ENCODE data around the gene PRRC2C.
"Not testable (repeated sequence)": the region's sequence is repeated elsewhere in the genome, so short reads cannot be mapped to it uniquely, and the experiment has no call there.

The PRRC2C gene

DNA sequence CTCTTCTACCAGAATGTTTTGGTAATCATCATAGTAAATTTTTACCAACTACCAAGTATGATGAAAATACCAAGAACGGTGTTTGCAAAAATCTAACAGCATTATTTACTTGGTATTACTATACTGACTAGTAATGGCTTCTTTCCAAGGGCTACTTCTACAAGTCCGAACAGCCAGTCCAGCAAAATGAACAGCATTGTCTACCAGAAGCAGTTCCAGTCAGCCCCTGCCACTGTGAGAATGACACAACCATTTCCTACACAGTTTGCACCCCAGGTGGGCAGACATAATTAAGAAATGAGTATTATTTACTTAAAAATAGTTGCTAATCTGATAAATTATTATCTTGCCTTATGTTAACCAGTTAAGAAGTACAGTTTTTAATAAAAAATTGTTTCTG is 102.9 kb downstream of the PRRC2C start:
- DNase-seq = no peak

DNA sequence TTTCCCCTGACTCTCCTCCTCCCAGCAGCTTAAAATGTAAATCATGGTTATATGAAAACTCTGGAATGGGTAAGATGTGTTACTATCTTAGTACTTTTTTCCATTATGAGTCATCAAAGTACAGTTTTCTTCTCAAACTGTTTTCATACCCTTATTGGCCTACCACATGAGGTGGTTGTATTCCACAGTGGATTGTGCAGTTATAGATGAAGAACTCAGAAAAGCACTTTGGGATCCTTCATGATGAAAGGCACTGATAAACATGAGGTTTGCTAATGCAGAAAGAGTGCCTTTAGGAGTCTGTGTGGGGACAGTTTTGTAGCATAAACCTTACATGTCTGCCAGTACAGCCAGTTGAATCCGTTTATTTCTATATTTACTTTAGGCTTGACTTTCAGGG is 104.7 kb downstream of the PRRC2C start:
- DNase-seq = no peak

DNA sequence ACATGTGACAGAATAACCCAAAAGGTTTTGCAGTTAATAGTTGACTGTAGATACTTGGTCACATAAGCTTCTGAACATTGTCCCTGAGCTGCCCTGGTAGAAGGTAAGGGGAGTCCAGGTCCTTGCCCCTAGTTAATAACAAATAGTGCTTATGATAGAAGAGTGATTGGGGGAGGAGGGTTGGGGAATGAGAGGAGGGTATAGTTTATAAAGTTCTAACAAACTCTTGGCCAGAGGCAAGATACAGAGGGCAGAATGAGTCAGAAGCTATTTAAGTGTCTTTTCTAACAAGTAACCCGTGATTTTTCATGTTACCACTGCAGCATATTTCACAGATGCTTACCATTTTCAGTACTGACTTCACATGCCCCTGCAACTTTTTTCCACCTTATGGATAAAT is 110.0 kb downstream of the PRRC2C start:
- DNase-seq = no peak

DNA sequence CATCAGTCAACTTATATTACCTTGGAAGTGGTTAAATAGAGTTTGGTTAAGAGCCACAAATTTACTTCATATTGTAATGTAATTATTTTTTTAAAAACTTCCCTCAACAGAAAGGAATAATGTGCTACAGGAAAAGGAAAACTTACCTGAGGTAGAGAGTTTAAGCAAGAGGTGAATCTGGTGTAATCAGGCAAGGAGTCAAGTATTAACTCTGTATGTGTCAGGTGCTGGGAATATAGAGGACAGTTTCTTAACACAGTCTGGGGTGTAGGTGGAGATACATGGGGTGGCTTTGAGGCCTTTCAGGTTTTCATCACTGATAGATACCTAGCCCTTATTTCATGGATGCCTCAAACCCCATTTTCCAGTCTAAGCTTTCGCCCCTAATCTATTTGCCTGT is 110.8 kb downstream of the PRRC2C start:
- no peak for DNase-seq

DNA sequence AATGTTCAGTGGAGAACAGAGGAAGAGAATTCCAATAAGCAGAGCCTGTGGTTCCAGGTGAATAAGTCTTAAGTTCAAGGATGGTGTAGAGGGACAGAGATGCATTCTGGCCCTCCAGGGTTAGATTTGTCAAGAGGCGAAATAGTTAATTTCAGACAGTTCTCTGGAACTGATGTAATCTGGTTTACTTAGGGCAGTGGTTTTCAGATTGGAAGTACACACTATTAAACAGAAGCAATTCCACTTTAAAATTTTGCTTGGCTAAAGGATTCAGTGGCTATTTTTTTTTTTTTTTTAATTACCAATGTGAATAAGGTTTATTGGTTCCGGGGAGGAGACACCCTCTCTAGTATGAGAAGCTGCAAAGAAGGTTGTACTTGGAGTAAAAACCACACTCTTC is 111.4 kb downstream of the PRRC2C start:
- no peak for DNase-seq

DNA sequence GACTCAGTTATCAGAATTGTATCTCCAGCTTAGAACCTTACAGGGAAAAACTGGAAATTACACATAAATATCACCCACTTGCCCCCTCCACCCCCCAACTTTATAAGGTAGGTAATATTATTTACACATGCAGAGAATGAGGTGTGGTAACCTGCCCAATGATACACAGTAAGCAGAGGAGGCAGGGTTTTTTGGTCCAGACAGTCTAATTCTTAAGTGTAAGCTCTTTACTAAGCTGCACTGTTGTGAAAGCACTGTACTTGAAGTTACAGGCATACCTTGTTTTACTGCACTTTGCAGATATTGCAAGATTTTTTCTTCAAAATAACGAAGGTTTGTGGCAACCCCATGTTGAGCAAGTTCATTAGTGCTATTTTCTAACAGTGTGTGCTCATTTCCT is 111.9 kb downstream of the PRRC2C start:
- DNase-seq = no peak

DNA sequence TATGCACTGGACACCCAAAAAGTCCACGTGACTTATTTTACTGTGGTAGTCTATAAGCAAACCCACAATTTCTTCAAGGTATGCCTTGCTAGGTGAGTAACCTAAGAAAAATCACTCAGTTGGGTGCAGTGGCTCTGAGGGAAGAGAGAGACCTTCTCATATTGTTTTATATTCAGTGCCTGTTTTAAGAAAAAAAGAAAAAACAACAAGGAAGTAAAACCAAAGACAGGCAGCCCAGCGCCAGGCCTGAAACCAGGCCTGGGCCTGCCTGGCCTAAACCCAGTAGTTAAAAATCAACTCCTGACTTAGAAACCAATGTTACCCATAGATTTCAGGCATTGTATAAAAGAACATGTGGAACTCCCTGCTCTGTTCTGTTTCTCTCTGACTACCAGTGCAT is 115.0 kb downstream of the PRRC2C start:
- not testable (repeated sequence) for DNase-seq

DNA sequence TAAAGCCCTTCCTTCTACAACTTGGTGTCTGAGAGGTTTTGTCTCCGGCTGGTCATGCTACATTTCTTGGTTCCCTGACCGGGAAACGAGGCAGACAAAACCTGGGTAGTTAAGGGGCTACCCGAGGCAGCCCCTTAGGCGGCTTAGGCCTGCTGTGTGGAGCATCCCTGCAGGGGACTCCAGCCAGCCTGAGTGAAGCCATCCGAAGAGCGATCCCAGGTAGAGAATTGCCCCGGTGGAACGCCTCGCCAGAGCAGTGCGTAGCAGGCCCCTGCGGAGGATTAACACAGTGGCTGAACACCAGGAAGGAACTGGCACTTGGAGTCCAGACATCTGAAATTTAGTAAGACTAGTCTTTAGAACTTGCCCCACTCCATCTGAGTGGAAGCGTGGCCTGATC is 115.5 kb downstream of the PRRC2C start:
- DNase-seq = no peak

DNA sequence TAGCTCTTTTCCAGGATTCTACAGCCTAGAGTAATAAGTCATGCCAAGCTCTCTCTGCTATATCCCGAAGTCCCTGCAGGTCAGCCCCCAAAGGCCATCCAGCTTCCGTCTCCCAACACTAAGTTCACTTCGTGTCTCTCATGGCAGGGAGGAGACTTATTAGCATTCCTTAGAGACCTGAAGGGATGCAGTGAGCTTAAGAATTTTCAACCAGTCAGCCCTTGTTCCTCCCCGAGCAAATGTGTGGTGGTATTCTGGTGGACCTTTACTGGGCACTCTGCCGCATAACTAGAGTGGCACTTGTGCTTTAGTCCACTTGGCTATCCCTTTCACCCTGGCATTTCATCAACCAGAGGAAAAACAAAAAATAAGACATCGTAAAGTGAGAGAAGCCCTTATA is 117.7 kb downstream of the PRRC2C start:
- DNase-seq = not testable (repeated sequence)

DNA sequence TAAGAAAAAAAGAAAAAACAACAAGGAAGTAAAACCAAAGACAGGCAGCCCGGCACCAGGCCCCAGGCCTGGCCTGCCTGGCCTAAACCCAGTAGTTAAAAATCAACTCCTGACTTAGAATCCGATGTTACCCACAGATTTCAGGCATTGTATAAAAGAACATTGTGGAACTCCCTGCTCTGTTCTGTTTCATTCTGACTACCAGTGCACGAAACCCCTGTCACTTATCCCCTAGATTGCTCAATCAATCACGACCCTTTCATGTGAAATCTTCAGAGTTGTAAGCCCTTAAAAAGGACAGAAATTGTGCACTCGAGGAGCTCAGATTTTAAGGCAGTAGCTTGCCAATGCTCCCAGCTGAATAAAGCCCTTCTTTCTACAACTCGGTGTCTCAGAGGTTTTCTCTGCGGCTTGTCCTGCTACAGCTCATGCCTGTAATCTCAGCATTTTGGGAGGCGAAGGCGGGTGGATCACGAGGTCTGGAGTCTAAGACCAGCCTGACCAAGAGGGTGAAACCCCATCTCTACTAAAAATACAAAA is 121.1 kb downstream of the PRRC2C start:
- DNase-seq = no peak

DNA sequence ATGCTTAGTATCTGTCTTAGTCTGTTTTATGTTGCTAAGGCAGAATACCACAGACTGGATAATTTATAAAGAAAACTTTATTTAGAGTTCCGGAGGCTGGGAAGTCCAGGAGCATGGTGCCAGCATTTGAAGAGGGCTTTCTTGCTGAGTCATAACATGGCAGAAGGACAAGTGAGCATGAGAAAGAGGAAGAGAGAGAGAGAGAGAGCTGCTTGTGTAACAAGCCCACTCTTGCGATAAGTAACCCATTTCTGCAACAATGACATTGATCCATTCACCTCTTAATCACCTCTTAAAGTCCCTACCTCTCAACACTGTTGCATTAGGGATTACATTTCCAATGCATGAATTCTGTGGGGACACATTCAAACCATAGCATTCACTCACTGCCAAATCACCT is 125.1 kb downstream of the PRRC2C start:
- DNase-seq = no peak

DNA sequence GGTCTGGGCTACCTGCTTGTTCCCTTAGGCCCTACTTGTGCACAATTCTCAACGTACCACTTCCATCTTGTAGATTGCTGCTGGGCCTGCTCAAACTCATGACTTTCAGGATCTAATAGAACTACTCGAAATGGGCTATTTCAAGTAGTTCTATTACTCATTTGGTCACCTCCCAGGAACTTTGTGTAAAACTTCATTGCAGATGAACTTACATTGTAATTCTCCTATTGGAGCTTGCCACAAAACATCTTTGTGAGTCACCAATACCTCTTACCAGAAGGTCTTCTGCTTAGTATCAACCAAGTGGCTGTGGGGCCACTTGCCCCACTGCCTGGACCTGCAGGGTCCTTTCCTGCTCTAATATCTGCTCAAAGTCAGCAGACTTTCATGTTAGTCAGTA is 126.0 kb downstream of the PRRC2C start:
- DNase-seq = no peak

DNA sequence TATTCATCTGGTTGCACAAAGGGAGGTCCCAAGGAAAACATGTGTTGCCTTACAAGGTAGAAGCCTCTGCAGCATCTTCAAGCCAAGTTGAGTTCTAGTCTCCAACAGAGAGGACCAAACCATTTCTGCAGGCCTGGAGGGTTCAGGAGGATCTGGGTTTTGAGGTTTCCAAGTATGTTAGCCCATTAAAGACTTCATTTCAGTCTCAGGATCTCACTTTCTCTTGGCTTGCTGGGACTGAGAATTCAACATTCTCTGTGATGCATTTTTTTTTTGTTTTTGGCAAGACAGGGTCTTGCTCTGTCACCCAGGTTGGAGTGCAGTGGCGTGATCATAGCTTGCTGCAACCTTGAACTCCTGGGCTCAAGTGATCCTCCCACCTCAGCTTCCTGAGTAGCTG is 128.0 kb downstream of the PRRC2C start:
- DNase-seq = no peak

DNA sequence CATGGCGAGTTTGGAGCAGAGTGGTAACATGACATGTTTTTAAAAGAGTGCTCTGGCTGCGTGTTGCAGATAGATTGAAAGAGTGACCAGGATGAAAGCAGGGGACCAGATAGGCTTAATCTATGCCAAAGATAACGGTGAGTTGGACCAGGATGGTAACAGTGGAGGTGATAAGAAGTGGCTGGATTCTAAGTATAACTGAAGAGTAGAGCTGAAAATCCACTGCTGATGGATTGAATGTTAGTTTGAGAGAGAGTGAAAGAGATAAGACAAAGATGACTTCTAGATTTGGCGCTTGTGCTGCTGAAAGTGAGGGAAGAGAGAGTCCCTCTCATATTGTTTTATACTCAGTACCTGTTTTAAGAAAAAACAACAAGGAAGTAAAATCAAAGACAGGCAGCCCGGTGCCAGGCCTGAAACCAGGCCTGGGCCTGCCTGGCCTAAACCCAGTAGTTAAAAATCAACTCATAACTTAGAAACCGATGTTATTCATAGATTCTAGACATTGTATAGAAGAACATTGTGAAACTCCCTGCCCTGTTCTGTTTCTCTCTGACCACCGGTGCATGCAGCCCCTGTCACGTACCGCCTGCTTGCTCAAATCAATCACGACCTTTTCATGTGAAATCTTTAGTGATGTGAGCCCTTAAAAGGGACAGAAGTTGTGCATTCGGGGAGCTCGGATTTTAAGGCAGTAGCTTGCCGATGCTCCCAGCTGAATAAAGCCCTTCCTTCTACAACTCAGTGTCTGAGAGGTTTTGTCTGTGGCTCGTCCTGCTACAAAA is 130.0 kb downstream of the PRRC2C start:
- DNase-seq = not testable (repeated sequence)

DNA sequence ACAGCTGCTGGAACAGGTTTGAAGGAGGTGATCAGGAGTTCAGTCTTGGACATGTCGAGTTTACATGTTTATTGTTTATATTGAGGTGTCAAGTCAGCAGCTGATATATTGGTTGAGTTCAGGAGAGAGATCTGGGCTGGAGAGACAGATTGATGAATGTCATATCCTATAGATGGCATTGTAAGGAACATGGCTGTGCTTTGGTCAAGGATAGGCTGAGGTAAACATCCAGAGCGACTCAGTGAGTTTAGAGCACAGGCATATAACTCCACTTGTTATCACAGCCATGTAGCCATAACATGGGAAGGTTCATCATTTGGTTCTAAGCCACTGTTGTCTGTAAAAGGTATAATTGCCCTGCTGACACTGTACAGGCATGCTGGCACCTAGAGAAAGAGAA is 131.3 kb downstream of the PRRC2C start:
- no peak for DNase-seq

DNA sequence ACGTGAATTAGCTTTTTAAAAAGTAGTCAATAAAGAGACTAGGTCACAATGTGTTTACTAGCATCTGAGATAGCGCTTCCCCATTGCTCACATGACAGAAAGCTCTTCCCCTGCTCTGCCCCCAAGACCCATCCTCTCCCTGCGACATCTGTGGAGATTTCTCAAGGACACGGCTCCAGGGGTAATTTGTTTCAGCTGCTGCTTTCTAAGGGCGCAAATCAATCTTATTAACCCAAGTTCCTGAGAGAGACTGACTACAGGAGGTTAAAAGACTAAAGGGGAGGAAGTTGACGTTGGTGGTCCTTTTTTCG is 136.8 kb downstream of the PRRC2C start, which contains the start of gene MYOCOS:
TSS of gene MYOCOS (plus strand) at position 92 of the 311 bp plus-strand sequence. CDS start 1,641 bp downstream, outside the sequence.
- DNase-seq = no peak

DNA sequence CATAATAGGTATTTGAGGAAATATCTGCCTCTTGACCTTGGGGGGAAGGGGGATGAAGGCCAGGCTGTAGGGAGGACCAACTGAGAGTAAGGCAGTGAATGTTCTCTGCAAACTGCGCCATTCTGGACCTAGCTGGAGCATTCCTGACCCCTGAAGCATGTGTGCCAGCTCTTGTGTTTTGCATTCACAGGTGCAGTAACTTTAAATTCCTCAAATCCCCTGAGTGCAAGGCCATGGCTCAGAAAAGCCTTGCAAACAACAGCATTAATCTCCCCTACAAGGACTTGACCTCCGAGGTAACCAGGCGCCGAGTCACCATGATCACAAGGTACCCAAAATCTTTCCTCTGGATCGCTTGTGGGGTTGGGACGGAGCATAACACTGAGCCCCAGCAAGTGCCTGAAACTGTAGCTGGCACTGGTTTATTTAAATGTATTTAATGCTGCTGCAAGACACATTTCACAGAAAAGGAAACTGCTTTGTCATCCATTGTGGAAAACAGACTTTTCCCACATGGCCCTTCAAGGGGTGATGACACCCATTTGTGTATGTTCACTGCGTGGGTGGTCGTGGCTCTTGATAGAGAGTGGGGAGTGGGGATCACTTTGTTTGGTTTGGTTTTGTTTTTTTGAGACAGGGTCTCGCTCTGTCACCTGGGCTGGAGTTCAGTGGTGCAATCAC is 138.5 kb downstream of the PRRC2C start:
- no peak for DNase-seq

DNA sequence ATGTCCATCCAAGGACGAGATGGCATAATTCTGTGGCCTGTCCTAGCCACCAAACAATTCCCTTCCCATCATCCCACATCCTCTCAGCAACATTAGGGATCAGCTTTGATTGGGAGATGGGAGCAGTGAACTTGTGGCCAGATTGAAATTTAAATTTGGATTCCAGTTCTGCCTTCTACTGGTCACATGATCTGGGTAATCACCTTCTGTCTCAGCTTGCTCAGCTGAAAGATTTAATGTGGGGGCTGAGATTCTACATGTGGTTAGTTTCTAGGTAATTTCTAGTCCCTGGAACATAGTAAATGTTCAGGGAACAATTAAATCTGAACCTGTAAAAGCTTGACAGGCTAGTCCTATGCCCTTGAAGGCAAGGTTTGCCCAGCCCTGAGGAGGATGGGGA is 139.9 kb downstream of the PRRC2C start:
- DNase-seq = no peak

DNA sequence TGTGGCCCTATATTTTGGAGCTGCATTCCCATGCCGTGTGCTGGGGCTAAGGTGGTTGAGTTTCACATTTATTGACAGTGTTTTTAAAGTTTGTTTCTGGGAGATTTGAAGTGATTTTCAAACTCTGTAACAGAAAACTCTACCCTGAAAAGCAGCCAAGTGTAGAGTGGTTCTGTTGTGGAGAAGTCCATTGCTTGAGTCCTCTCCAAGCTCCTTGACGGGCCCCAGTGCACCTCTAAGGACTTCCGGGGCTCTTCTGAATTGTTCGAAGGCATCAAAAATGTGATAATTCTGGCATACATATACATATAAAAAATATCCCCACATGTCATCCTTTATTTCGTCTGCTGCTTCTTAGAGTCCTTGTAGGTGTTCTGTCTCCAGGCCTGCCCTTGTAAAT is 141.7 kb downstream of the PRRC2C start:
- no peak for DNase-seq

DNA sequence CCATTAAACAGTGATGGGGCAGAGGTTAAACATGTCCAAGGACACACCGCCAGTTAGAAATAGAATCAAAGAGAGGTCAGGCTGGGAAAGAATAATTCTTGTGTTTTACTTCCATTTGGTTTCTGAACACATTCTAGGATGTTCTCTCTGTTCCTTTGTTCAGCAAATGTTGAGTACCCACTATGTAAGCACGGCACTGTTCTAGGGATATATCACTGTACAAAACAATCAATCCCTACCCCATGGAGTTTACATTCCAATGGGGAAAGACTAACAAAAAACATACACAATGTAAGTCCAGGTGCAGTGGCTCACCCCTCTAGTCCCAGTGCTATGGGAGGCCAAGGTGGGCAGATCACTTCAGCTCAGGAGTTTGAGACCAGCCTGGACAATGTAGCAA is 142.9 kb downstream of the PRRC2C start:
- no peak for DNase-seq

DNA sequence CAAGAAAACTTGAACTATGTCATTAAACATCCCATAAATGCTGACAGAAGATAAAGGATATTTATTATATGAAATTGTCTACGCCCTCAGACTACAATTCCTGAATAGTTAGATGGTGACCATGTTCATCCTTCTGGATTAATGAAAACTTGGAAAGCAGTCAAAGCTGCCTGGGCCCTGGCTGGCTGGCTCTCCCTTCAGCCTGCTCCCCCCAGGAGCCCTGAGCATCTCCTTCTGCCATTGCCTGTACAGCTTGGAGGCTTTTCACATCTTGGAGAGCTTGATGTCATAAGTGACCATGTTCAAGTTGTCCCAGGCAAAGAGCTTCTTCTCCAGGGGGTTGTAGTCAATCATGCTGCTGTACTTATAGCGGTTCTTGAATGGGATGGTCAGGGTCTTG is 150.3 kb downstream of the PRRC2C start:
- DNase-seq = no peak

DNA sequence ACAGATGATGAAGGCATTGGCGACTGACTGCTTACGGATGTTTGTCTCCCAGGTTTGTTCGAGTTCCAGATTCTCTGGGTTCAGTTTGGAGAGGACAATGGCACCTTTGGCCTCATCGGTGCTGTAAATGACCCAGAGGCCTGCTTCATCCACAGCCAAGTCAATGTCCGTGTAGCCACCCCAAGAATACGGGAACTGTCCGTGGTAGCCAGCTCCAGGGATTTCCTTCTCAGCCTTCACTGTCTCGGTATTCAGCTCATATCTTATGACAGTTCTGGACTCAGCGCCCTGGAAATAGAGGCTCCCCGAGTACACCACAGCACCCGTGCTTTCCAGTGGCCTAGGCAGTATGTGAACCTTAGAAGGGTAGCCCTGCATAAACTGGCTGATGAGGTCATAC is 150.8 kb downstream of the PRRC2C start:
- no peak for DNase-seq

DNA sequence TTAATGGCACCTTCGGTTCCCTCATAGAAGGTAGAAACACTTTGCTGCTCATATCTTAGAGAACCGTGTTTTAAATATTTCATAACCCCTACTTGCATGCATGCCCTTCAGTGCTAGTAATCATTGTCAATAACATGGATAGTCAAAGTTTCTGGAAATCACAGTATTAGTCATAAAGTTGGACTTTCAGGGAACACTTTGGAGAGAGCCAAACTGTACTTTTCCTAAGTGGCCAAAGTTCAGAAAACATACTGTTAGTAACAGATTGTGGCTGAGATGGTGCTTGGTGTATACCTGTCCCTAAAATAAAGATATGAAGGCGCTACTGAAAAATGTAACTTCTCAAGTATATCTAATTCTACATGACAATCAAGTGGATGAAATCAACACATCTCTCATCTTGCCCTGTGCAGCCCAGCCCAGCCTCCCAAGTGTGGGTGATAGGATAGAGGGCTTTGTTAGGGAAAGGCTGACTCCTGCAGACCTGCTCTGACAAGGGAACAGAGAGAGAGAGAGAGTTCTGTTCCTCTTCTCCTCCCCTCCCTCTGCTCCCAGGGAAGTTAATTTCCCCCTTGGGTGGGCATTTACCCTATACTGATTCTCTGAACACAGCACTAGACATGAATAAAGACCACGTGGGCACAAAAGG is 152.7 kb downstream of the PRRC2C start:
- DNase-seq = no peak

DNA sequence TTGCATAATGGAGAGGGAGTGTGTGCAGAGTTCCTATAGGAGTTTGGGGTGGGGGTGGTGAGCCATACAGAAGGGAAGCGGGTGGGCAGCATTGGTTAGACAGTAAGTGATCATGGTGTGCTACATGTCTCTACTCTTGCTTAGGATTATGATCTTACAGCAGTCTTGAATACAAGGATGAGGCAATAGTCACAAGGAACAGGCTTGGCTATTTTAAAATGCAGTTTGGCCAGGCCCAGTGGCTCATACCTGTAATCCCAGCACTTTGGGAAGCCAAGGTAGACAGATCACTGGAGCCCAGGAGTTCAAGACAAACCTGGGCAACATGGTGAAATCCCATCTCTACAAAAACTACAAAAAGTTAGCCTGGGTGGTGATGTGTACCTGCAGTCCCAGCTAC is 154.9 kb downstream of the PRRC2C start:
- no peak for DNase-seq

All from activated CD4-positive, alpha-beta T cell treated with anti-CD3 and anti-CD28 coated beads for 4 hours (primary cell).